Heart left ventricle (tissue), 16 donors: ENCODE data around the gene SLC30A4. TPM values are rescaled to one million over a fixed set of nuclear protein-coding genes. Genes with fewer than 3 reads are reported as not detected.

ENCODE experiments used
- ATAC-seq, 4 donors: fragments of 200-7000 bp; cut with Tn5 transposase; one replicate each; pipeline ENCODE4 v1.9.1; 2020 to 2022; ENCODE audit warnings: moderate library complexity in 4 of 4, mild to moderate bottlenecking in 3 of 4, moderate number of reproducible peaks in 1 of 4
- DNase-seq, 5 donors: peaks; one replicate each; pipeline ENCODE4 v3.0.0-alpha.2; 2020
- H3K27ac ChIP-seq, 12 donors: fragments of 200-600 bp; sonication (generic) in 4 of 12; one replicate each; pipeline versions ENCODE4 v1.5.0 to v1.8.0; 2016 to 2022; ENCODE audit warnings: mild to moderate bottlenecking in 2 of 12
- H3K27me3 ChIP-seq, 9 donors: fragments of 200-600 bp; sonication (generic) in 2 of 9; one replicate each; pipeline versions ENCODE4 v1.5.1 to v1.8.0; 2016 to 2022; ENCODE audit warnings: mild to moderate bottlenecking in 3 of 9
- H3K36me3 ChIP-seq, 9 donors: fragments of 200-600 bp; sonication (generic) in 2 of 9; one replicate each; pipeline versions ENCODE4 v1.5.0 to v1.8.0; 2018 to 2022; ENCODE audit warnings: mild to moderate bottlenecking in 2 of 9
- H3K4me1 ChIP-seq, 12 donors: fragments of 200-600 bp; sonication (generic) in 4 of 12; one replicate each; pipeline versions ENCODE4 v1.5.0 to v1.8.0; 2016 to 2022; ENCODE audit warnings: mild to moderate bottlenecking in 3 of 12
- H3K4me3 ChIP-seq, 12 donors: fragments of 200-600 bp; sonication (generic) in 4 of 12; one replicate each; pipeline versions ENCODE4 v1.5.0 to v1.8.0; 2017 to 2022; ENCODE audit warnings: mild to moderate bottlenecking in 9 of 12, moderate library complexity in 4 of 12
- H3K9me3 ChIP-seq, 12 donors: fragments of 200-600 bp; sonication (generic) in 4 of 12; one replicate each; pipeline versions ENCODE4 v1.5.0 to v1.8.0; 2016 to 2022; ENCODE audit warnings: mild to moderate bottlenecking in 1 of 12
- CTCF ChIP-seq, 12 donors: fragments of 200-600 bp; sonication (generic) in 4 of 12; IDR thresholded peaks; one replicate each; pipeline versions ENCODE4 v1.5.0 to v1.8.0; 2018 to 2022; ENCODE audit warnings: antibody characterized with exemption in 12 of 12, mild to moderate bottlenecking in 5 of 12
- POLR2A ChIP-seq, 2 donors: fragments of 450-650 bp; IDR thresholded peaks; one replicate each; pipeline ENCODE4 v1.6.1; 2017; ENCODE audit warnings: antibody characterized with exemption in 2 of 2, mild to moderate bottlenecking in 2 of 2, moderate library complexity in 2 of 2
- WGBS, 4 donors: extraction: QIAGEN DNeasy Blood & Tissue Kit in 2 of 4; methylation state at CpG; one replicate each; pipeline versions ENCODE4 v1.1.5 to v1.1.7; 2013 to 2018; 5-methylcytosine and 5-hydroxymethylcytosine counted together
- intact Hi-C, 10 donors: fragments of 100-400 bp; cut with DNase I; formaldehyde crosslinking; loops; one replicate each; pipeline versions ENCODE4 v1.11.1 to v1.14.2; 2022
- polyA plus RNA-seq, 2 donors: library from polyadenylated mRNA; stranded (reverse); fragments of 200-250 nt; gene quantifications; one replicate each; pipeline ENCODE4 v1.2.3, GENCODE V29; 2013
- total RNA-seq, 9 donors: library from RNA; depleted of rRNA in 2 of 9; stranded (reverse); fragments of >200 nt in 2 of 9; fragmentation: NEBNext Ultra II Directional in 3 of 9; extraction: Animal tissue kit (Norgen Biotek cat#: 25700) in 3 of 9; gene quantifications; one replicate each; pipeline versions ENCODE4 v1.1.0 to v1.2.4, GENCODE V29; 2016 to 2023
- donor health status: ischemic (EF 13 %, LVEDD 7.1; RV severe dilation, severe dysfunction).
- donor health status: healthy with polysubstance abuse.
- donor health status: DM: no; HTN: yes; CAD: no.
- donor health status: DM: no; HTN: no; CAD: no.
- donor health status: ischemic (EF 25% LVEDD 6.9; RV normal size, moderate dysfunction).
- donor health status: ischemic (EF 25% LVEDD 5.7; RV mildly dilated, moderate dysfunction).
- donor health status: healthy.
- donor health status: DM: yes; HTN: yes; CAD: no.
- donor health status: ischemic (EF 35%, LVEDD 5.7; RV mildly dilated, moderate dysfunction).
- donor health status: nonischemic (EF 11% LVEDD 7.7; RV severe dilation, severe dysfunction).
- donor health status: DM: yes; HTN: yes; CAD: no.
- donor health status: PGD.
- donor health status: ischemic (EF 29% LVEDD 5.4; RV normal size, mild dysfunction).
- donor health status: nonischemic (EF 23%, LVEDD 6.1; RV moderate dilation, normal function).

Gene SLC30A4
- total and polyA plus RNA-seq, 11 donors, result 1.9 to 4.7 (median 2.9) TPM

DNA sequence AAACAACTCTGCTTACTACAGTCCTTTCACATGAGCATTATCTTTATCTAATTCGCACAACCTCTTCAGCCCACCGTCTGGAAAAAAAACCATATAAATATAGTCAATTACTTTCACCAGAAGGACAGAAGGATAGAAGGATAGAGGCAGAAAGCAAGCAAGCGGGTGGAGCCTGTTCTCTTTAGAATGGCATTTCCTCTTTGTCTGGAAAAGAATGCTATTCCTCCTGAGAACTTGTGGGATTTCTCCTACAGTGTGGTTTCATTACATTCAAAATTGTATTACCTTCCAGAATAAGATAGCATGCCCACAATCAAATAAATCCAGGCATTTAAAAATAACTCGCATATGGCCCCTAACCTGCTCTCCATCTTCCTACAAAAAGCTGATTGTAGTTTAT lies 23.1 kb downstream of the SLC30A4 start:
- WGBS, 4 donors, result 78 to 83% (median 81%) methylated on average over 4 of the region's 4 CpGs
- no peaks in the 10 kb centered on the region for H3K9me3 ChIP-seq
- intact Hi-C loops, result no loop called here
- no peaks in the 10 kb centered on the region for H3K4me1 ChIP-seq
- H3K4me3 ChIP-seq, result no peak overlapping the region
- no peak overlapping the region for H3K27ac ChIP-seq
- H3K36me3 ChIP-seq, result peaks cover 0 to 12% (median 4%) of the 10 kb centered on the region in 9 donors
- no peak for DNase-seq
- TF ChIP-seq CTCF (IDR thresholded peaks at IDR 0.05) (no peak), POLR2A (IDR thresholded peaks at IDR 0.05) (no peak)
- ATAC-seq, result no peak
- H3K27me3 ChIP-seq, result no peaks in the 10 kb centered on the region

GRCh38 chr15:45498701-45499100 lies 23.9 kb downstream of the SLC30A4 start:
- DNase-seq (no peak), ATAC-seq (no peak)
- no peaks in the 10 kb centered on the region for H3K27me3 ChIP-seq
- WGBS, 4 donors, result 53 to 77% (median 63%) methylated on average over 1 of the region's 1 CpG
- TF ChIP-seq POLR2A (IDR thresholded peaks at IDR 0.05), result no peak
- TF ChIP-seq CTCF (IDR thresholded peaks at IDR 0.05), result no peak
- H3K9me3 ChIP-seq, result no peaks in the 10 kb centered on the region
- H3K4me3 ChIP-seq, result no peak overlapping the region
- peaks cover 0 to 12% (median 4%) of the 10 kb centered on the region in 9 donors for H3K36me3 ChIP-seq
- no peaks in the 10 kb centered on the region for H3K4me1 ChIP-seq
- H3K27ac ChIP-seq, result no peak overlapping the region
- intact Hi-C loops, result no loop called here

- intact Hi-C loops, result no loop called here
- Histone ChIP-seq H3K4me3 (no peak overlapping the region), H3K27ac (no peak overlapping the region), H3K4me1 (no peaks in the 10 kb centered on the region), H3K9me3 (no peaks in the 10 kb centered on the region), H3K36me3 (peaks cover 0 to 3% (median 0%) of the 10 kb centered on the region in 9 donors), H3K27me3 (no peaks in the 10 kb centered on the region)
- DNase-seq, result no peak
- ATAC-seq, result no peak
- TF ChIP-seq CTCF (IDR thresholded peaks at IDR 0.05) (no peak), POLR2A (IDR thresholded peaks at IDR 0.05) (no peak)
- 92 to 96% (median 95%) methylated on average over 3 of the region's 3 CpGs for WGBS, 4 donors
Measured at GRCh38 chr15:45497261-45497660, 25.3 kb downstream of the SLC30A4 start.

DNA sequence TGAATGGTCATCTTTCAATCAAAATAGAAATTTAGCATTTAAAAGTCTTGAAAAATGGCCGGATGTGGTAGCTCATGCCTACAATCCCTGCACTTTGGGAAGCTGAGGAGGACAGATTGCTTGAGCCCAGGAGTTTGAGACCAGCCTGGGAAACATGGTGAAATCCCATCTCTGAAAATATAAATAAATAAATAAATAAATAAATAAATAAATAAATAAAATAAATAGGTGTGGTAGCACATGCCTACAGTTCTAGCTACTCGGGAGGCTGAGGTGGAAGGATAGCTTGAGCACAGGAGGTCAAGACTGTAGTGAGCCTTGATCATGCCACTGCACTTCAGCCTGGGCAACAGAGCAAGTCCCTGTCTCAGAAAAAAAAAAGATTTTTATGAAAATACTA lies 25.9 kb downstream of the SLC30A4 start:
- DNase-seq, result no peak
- Histone ChIP-seq H3K36me3 (no peaks in the 10 kb centered on the region), H3K4me3 (no peak overlapping the region), H3K9me3 (no peaks in the 10 kb centered on the region), H3K27ac (no peak overlapping the region), H3K4me1 (no peaks in the 10 kb centered on the region), H3K27me3 (no peaks in the 10 kb centered on the region)
- intact Hi-C loops, result no loop called here
- no peak for ATAC-seq
- 89 to 94% (median 93%) methylated on average over 2 of the region's 2 CpGs for WGBS, 4 donors
- TF ChIP-seq CTCF (IDR thresholded peaks at IDR 0.05), result no peak
- no peak for TF ChIP-seq POLR2A (IDR thresholded peaks at IDR 0.05)
